ENCODE results near the gene HDAC4. TPM values are rescaled to one million over a fixed set of nuclear protein-coding genes. Genes with fewer than 3 reads are reported as not detected.

The HDAC4 gene
- total RNA-seq, 1 experiment from 2014 or later, result 40.1 TPM

- CTCF ChIA-PET, result no interaction called here
- DNase-seq (ENCODE audit: low read depth, low spot score) (no peak), ATAC-seq (0 out of 2 replicates have a peak, but pooled peaks have one; percentile 29)
- TF ChIP-seq TCF7L2 (IDR thresholded peaks at IDR 0.05; ENCODE audit: low read depth, low read length), result no peak
- no peak for TF ChIP-seq POLR2AphosphoS5 (IDR thresholded peaks at IDR 0.05; ENCODE audit: low read depth, low read length)
- no peak for TF ChIP-seq SIN3A (IDR thresholded peaks at IDR 0.05; ENCODE audit: borderline replicate concordance, insufficient read depth, low read depth, low read length)
- TF ChIP-seq REST (IDR thresholded peaks at IDR 0.05; ENCODE audit: insufficient read depth in 1 of 2, low read depth in 2 of 2, low read length in 1 of 2), result no peak
- TF ChIP-seq CTCF (IDR thresholded peaks at IDR 0.05), result no peak
- in situ Hi-C loops (cut with HindIII; ENCODE audit: low pct_unique_long_range_greater_than_20kb, low sequenced_read_pairs) (no loop called here), intact Hi-C loops (cut with micrococcal nuclease; ENCODE audit: unreplicated experiment) (no loop called here)
- H3K36me3 ChIP-seq (ENCODE audit: control insufficient read depth, insufficient read depth, low read length), result no peaks in the 10 kb centered on the region
- H3K9me3 ChIP-seq (ENCODE audit: control insufficient read depth, insufficient read depth, low read depth, low read length), result no peaks in the 10 kb centered on the region
- POLR2A ChIA-PET, result no interaction called here
- H3K4me3 ChIP-seq (ENCODE audit: low read depth in 2 of 2, low read length in 2 of 2), result no peak overlapping the region
- no peaks in the 10 kb centered on the region for H3K4me1 ChIP-seq (ENCODE audit: control insufficient read depth, insufficient read depth, low read length)
- no TSS peak for BruUV-seq (replicated peaks)
- no peak overlapping the region for H3K27ac ChIP-seq (ENCODE audit: low read length)
- H3K27me3 ChIP-seq (ENCODE audit: control insufficient read depth, insufficient read depth, low read length), result no peaks in the 10 kb centered on the region
Measured at GRCh38 chr2:239132156-239132709, 268.6 kb downstream of the HDAC4 start.

- no TSS peak for BruUV-seq (replicated peaks)
- ChIA-PET CTCF (no interaction called here), POLR2A (no interaction called here)
- H3K27me3 ChIP-seq (ENCODE audit: control insufficient read depth, insufficient read depth, low read length), result no peaks in the 10 kb centered on the region
- ATAC-seq (no peak), DNase-seq (ENCODE audit: low read depth, low spot score) (no peak)
- in situ Hi-C loops (cut with HindIII; ENCODE audit: low pct_unique_long_range_greater_than_20kb, low sequenced_read_pairs), result no loop called here
- H3K36me3 ChIP-seq (ENCODE audit: control insufficient read depth, insufficient read depth, low read length), result no peaks in the 10 kb centered on the region
- no peak overlapping the region for H3K27ac ChIP-seq (ENCODE audit: low read length)
- H3K4me1 ChIP-seq (ENCODE audit: control insufficient read depth, insufficient read depth, low read length), result no peaks in the 10 kb centered on the region
- TF ChIP-seq TCF7L2 (IDR thresholded peaks at IDR 0.05; ENCODE audit: low read depth, low read length), result no peak
- TF ChIP-seq SIN3A (IDR thresholded peaks at IDR 0.05; ENCODE audit: borderline replicate concordance, insufficient read depth, low read depth, low read length), result no peak
- no peak for TF ChIP-seq CTCF (IDR thresholded peaks at IDR 0.05)
- no peak for TF ChIP-seq REST (IDR thresholded peaks at IDR 0.05; ENCODE audit: insufficient read depth in 1 of 2, low read depth in 2 of 2, low read length in 1 of 2)
- no peak for TF ChIP-seq POLR2AphosphoS5 (IDR thresholded peaks at IDR 0.05; ENCODE audit: low read depth, low read length)
- no peaks in the 10 kb centered on the region for H3K9me3 ChIP-seq (ENCODE audit: control insufficient read depth, insufficient read depth, low read depth, low read length)
- intact Hi-C loops (cut with micrococcal nuclease; ENCODE audit: unreplicated experiment), result no loop called here
- H3K4me3 ChIP-seq (ENCODE audit: low read depth in 2 of 2, low read length in 2 of 2), result no peak overlapping the region
Measured at GRCh38 chr2:239131521-239131920, 269.3 kb downstream of the HDAC4 start.
